Measurements from ENCODE around the gene SLC12A8. TPM values are rescaled to one million over a fixed set of nuclear protein-coding genes. Genes with fewer than 3 reads are reported as not detected.
A peak's percentile ranks its signal among the peaks of the same experiment; 100 is the strongest.

Gene SLC12A8
- total and polyA plus RNA-seq, 2 donors (not counting 1 experiment from before 2014, with no cell fraction given): 15.1 to 19.5 TPM

DNA sequence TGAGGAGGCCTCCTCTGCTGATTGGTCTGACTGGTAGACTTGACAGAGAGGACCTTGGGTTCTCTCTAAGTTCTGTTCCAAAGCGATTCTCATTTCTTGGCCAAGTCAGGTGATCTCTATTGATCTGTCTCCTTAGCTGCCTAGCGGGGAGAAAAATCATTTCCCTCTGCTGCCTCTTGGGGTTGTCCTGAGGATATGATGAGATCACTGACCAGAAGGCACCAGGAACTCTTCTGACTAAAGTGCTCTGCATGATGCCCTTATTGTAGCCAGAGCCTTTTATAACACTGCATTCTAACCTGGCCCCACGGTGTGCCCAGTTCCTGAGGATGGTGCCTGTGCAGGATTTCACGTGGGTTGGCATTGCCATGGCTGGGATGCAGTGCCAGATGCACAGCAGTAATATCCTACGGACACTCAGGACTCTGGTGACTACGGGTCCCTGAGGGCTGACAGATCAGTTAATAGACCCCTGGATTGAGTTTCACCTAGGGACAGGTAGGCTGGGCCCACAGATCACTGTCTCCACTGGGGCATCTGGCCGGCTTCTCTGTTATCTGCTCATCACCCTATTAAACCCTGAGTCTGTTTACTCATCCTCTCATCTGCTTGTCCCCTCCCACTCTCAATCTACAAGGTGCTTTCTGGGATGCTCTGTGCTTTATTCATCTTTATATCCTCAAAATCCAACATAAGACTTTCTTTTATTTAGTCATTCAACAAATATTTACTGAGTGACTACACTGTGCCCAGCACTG lies 152.9 kb downstream of the SLC12A8 start:
- peak in 1 of 2 donors; percentile 50 for DNase-seq (ENCODE audit: low read depth in 2 of 2)
- no peaks in the 10 kb centered on the region for H3K27me3 ChIP-seq (ENCODE audit: control insufficient read depth, insufficient read depth, low read length)
- H3K9me3 ChIP-seq (ENCODE audit: control insufficient read depth, insufficient read depth, low read depth, low read length): no peaks in the 10 kb centered on the region
- H3K27ac ChIP-seq (ENCODE audit: insufficient read depth, low read length): no peak overlapping the region
- no peaks in the 10 kb centered on the region for H4K20me1 ChIP-seq (ENCODE audit: control insufficient read depth, extremely low read depth, insufficient read depth, low read length)
- H3K4me1 ChIP-seq (ENCODE audit: control insufficient read depth, extremely low read depth, insufficient read depth, low read length): peaks cover 31% of the 10 kb centered on the region
- TF ChIP-seq EZH2 (IDR thresholded peaks at IDR 0.05; ENCODE audit: low read length, missing control alignments): no peak
- TF ChIP-seq, protein P1, sequence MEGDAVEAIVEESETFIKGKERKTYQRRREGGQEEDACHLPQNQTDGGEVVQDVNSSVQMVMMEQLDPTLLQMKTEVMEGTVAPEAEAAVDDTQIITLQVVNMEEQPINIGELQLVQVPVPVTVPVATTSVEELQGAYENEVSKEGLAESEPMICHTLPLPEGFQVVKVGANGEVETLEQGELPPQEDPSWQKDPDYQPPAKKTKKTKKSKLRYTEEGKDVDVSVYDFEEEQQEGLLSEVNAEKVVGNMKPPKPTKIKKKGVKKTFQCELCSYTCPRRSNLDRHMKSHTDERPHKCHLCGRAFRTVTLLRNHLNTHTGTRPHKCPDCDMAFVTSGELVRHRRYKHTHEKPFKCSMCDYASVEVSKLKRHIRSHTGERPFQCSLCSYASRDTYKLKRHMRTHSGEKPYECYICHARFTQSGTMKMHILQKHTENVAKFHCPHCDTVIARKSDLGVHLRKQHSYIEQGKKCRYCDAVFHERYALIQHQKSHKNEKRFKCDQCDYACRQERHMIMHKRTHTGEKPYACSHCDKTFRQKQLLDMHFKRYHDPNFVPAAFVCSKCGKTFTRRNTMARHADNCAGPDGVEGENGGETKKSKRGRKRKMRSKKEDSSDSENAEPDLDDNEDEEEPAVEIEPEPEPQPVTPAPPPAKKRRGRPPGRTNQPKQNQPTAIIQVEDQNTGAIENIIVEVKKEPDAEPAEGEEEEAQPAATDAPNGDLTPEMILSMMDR (conservative IDR thresholded peaks at IDR 0.05 in 1 of 2, IDR thresholded peaks at IDR 0.05 in 1 of 2; ENCODE audit: low read depth in 1 of 2, low read length in 2 of 2): no peak
- no peaks in the 10 kb centered on the region for H3K36me3 ChIP-seq (ENCODE audit: control insufficient read depth, insufficient read depth, low read length)
- peaks cover 7% of the 10 kb centered on the region for H3K79me2 ChIP-seq (ENCODE audit: control insufficient read depth, insufficient read depth, low read length)
- H2AFZ ChIP-seq (ENCODE audit: low read length): no peak overlapping the region
- H3K4me3 ChIP-seq (replicated peaks in 1 of 4; ENCODE audit: control extremely low read depth in 1 of 4, insufficient read depth in 1 of 4, low read depth in 3 of 4, low read length in 4 of 4): no peak overlapping the region
- H3K9ac ChIP-seq (ENCODE audit: insufficient read depth, low read length): no peak overlapping the region
- H3K4me2 ChIP-seq (ENCODE audit: extremely low read depth, insufficient read depth, low read length): no peak overlapping the region

DNA sequence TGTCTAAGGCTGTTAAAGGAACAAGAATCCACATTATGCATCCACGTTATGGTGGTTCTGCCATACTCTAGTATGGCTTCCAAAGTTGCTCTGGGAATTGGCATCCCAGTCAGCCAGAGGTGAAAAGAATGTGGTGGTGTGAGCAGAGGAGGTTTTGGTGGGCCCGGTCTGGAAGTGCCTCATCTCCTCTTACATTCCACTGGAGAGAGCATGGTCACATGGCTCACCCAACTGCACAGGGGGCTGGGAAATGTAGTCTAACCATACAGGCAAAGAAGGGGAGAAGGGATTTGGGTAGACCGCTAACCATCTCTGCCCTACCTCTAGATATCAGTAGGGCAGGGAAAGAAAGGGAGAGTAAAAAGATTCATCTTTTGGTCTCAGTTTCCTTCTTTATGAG lies 153.6 kb downstream of the SLC12A8 start:
- no peak overlapping the region for H2AFZ ChIP-seq (ENCODE audit: low read length)
- TF ChIP-seq, protein P1 (conservative IDR thresholded peaks at IDR 0.05 in 1 of 2, IDR thresholded peaks at IDR 0.05 in 1 of 2; ENCODE audit: low read depth in 1 of 2, low read length in 2 of 2): no peak
- no peak for TF ChIP-seq EZH2 (IDR thresholded peaks at IDR 0.05; ENCODE audit: low read length, missing control alignments)
- H3K36me3 ChIP-seq (ENCODE audit: control insufficient read depth, insufficient read depth, low read length): no peaks in the 10 kb centered on the region
- H3K9ac ChIP-seq (ENCODE audit: insufficient read depth, low read length): no peak overlapping the region
- H3K4me2 ChIP-seq (ENCODE audit: extremely low read depth, insufficient read depth, low read length): no peak overlapping the region
- no peaks in the 10 kb centered on the region for H3K9me3 ChIP-seq (ENCODE audit: control insufficient read depth, insufficient read depth, low read depth, low read length)
- H3K4me3 ChIP-seq (replicated peaks in 1 of 4; ENCODE audit: control extremely low read depth in 1 of 4, insufficient read depth in 1 of 4, low read depth in 3 of 4, low read length in 4 of 4): no peak overlapping the region
- H4K20me1 ChIP-seq (ENCODE audit: control insufficient read depth, extremely low read depth, insufficient read depth, low read length): no peaks in the 10 kb centered on the region
- DNase-seq (ENCODE audit: low read depth in 2 of 2): no peak
- H3K4me1 ChIP-seq (ENCODE audit: control insufficient read depth, extremely low read depth, insufficient read depth, low read length): peaks cover 31% of the 10 kb centered on the region
- no peaks in the 10 kb centered on the region for H3K27me3 ChIP-seq (ENCODE audit: control insufficient read depth, insufficient read depth, low read length)
- H3K27ac ChIP-seq (ENCODE audit: insufficient read depth, low read length): no peak overlapping the region
- peaks cover 14% of the 10 kb centered on the region for H3K79me2 ChIP-seq (ENCODE audit: control insufficient read depth, insufficient read depth, low read length)

DNA sequence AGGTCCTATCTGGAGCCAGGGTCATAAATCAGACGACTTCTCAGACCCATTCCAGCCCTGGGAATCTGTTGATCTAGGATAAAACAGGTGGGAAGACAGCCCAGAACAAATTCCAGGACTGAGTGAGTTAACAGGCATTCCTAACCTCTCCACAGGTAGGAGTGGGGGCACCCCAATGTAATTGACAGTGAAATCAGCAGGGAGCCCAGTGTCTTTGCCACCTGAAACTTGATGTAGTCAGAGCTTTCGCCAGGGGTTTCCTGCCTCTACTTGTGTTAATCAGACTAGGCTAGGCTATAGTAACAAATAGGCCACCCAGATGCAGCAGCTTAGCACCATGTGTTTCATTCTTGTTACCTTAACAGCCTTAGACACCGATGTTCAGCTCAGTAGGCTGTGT lies 154.0 kb downstream of the SLC12A8 start:
- H3K4me3 ChIP-seq (replicated peaks in 1 of 4; ENCODE audit: control extremely low read depth in 1 of 4, insufficient read depth in 1 of 4, low read depth in 3 of 4, low read length in 4 of 4): no peak overlapping the region
- no peak overlapping the region for H3K9ac ChIP-seq (ENCODE audit: insufficient read depth, low read length)
- H3K36me3 ChIP-seq (ENCODE audit: control insufficient read depth, insufficient read depth, low read length): peaks cover 2% of the 10 kb centered on the region
- H3K79me2 ChIP-seq (ENCODE audit: control insufficient read depth, insufficient read depth, low read length): peaks cover 18% of the 10 kb centered on the region
- H3K27ac ChIP-seq (ENCODE audit: insufficient read depth, low read length): no peak overlapping the region
- H3K9me3 ChIP-seq (ENCODE audit: control insufficient read depth, insufficient read depth, low read depth, low read length): no peaks in the 10 kb centered on the region
- H3K4me1 ChIP-seq (ENCODE audit: control insufficient read depth, extremely low read depth, insufficient read depth, low read length): peaks cover 31% of the 10 kb centered on the region
- TF ChIP-seq, protein P1 (conservative IDR thresholded peaks at IDR 0.05 in 1 of 2, IDR thresholded peaks at IDR 0.05 in 1 of 2; ENCODE audit: low read depth in 1 of 2, low read length in 2 of 2): no peak
- no peak for TF ChIP-seq EZH2 (IDR thresholded peaks at IDR 0.05; ENCODE audit: low read length, missing control alignments)
- DNase-seq (ENCODE audit: low read depth in 2 of 2): no peak
- H2AFZ ChIP-seq (ENCODE audit: low read length): no peak overlapping the region
- H3K27me3 ChIP-seq (ENCODE audit: control insufficient read depth, insufficient read depth, low read length): no peaks in the 10 kb centered on the region
- no peaks in the 10 kb centered on the region for H4K20me1 ChIP-seq (ENCODE audit: control insufficient read depth, extremely low read depth, insufficient read depth, low read length)
- H3K4me2 ChIP-seq (ENCODE audit: extremely low read depth, insufficient read depth, low read length): no peak overlapping the region
